ENCODE results near the gene APP.

GRCh38 chr21:25986928-25987327 lies 183.6 kb downstream of the APP start:
- no peak for TF ChIP-seq IRF2 (CRISPR knock-in tag; IDR thresholded peaks at IDR 0.05; ENCODE audit: borderline replicate concordance, low read depth)
- TF ChIP-seq, protein P1, sequence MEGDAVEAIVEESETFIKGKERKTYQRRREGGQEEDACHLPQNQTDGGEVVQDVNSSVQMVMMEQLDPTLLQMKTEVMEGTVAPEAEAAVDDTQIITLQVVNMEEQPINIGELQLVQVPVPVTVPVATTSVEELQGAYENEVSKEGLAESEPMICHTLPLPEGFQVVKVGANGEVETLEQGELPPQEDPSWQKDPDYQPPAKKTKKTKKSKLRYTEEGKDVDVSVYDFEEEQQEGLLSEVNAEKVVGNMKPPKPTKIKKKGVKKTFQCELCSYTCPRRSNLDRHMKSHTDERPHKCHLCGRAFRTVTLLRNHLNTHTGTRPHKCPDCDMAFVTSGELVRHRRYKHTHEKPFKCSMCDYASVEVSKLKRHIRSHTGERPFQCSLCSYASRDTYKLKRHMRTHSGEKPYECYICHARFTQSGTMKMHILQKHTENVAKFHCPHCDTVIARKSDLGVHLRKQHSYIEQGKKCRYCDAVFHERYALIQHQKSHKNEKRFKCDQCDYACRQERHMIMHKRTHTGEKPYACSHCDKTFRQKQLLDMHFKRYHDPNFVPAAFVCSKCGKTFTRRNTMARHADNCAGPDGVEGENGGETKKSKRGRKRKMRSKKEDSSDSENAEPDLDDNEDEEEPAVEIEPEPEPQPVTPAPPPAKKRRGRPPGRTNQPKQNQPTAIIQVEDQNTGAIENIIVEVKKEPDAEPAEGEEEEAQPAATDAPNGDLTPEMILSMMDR (IDR thresholded peaks at IDR 0.05), result no peak
